ENCODE measurements around the gene IGFLR1.

IGFLR1 gene

GRCh38 chr19:35783469-35784434, 41.5 kb upstream of the IGFLR1 start:
- no peak for DNase-seq (ENCODE audit: extremely low spot score)
- ChIA-PET CTCF (no interaction called here), POLR2A (no interaction called here)
- TF ChIP-seq FOXM1 (IDR thresholded peaks at IDR 0.05; ENCODE audit: borderline replicate concordance), result no peak
- no peak for TF ChIP-seq SUZ12 (IDR thresholded peaks at IDR 0.05)
- TF ChIP-seq FOXA1 (IDR thresholded peaks at IDR 0.05), result no peak
- TF ChIP-seq PKNOX1 (IDR thresholded peaks at IDR 0.05), result no peak
- no peak for TF ChIP-seq TARDBP (IDR thresholded peaks at IDR 0.05)

DNA sequence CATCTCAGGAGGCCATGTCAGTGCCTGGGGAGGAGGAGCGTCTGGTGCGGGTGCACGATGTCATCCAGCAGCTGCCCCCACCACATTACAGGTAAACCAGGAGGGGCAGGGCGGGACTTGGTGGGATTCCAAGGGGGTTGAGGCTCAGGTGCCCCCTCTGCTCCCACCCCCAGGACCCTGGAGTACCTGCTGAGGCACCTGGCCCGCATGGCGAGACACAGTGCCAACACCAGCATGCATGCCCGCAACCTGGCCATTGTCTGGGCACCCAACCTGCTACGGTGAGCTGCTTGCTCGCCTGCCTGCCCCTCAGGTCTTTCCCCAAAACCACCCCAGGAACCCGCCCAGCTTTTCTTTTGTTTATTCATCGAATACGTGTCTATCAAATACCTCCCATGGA, 40.3 kb upstream of the IGFLR1 start:
- CTCF ChIA-PET, result no interaction called here
- no peak for DNase-seq (ENCODE audit: extremely low spot score)
- no peak for TF ChIP-seq LEF1 (IDR thresholded peaks at IDR 0.05; ENCODE audit: borderline replicate concordance)
- POLR2A ChIA-PET, result interaction anchor here (0.6 kb wide), 1 partner anchor 42 kb away, joined by 3 read pairs; no protein-coding TSS in a partner anchor

DNA sequence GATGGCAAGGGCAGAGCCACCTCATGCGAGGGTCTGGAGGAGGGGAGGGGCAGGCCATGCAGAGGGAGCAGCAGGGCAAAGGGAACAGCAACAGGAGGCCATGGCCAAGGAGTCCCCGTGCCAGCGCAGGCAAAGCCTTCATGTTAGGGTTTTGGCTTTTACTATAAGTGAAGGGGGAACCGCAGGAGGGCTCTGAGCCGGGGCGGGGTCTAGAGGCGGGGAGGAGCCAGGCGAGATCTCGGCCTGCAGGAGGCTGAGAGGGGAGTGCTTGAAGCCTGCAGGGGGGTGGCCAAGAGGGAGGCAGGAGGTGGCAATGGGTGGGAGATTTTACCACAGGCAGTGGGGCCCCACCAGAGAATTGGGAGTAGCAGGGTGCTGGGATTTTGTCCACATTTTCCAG, 39.4 kb upstream of the IGFLR1 start:
- POLR2A ChIA-PET, result no interaction called here
- no peak for TF ChIP-seq HDGF (IDR thresholded peaks at IDR 0.05; ENCODE audit: borderline replicate concordance)
- TF ChIP-seq NFRKB (IDR thresholded peaks at IDR 0.05), result no peak
- no peak for TF ChIP-seq TARDBP (IDR thresholded peaks at IDR 0.05)
- no peak for TF ChIP-seq SUZ12 (IDR thresholded peaks at IDR 0.05)
- TF ChIP-seq FOXA1 (IDR thresholded peaks at IDR 0.05), result no peak
- TF ChIP-seq CTBP1 (IDR thresholded peaks at IDR 0.05; ENCODE audit: borderline replicate concordance), result no peak
- no peak for TF ChIP-seq FOXK2 (IDR thresholded peaks at IDR 0.05)
- no peak for TF ChIP-seq ELF4 (IDR thresholded peaks at IDR 0.05)
- DNase-seq (ENCODE audit: extremely low spot score), result no peak
- CTCF ChIA-PET, result no interaction called here

DNA sequence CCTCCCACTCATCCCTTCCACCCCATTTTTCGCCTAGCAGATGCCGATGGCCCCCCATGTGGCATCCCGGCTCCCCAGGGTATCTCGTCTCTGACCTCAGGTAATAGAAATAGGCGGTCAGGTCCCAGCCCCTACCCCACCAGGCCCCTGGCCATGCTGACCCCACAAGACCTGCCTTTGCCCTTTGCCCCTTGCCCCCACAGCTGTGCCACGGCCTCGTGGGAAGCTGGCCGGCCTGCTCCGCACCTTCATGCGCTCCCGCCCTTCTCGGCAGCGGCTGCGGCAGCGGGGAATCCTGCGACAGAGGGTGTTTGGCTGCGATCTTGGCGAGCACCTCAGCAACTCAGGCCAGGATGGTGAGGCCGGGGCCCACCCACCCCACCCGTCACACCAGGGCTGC, 38.5 kb upstream of the IGFLR1 start:
- no peak for DNase-seq (ENCODE audit: extremely low spot score)
- ChIA-PET CTCF (no interaction called here), POLR2A (no interaction called here)
- TF ChIP-seq PKNOX1 (IDR thresholded peaks at IDR 0.05) (no peak), ARNT (IDR thresholded peaks at IDR 0.05) (no peak), HDGF (IDR thresholded peaks at IDR 0.05; ENCODE audit: borderline replicate concordance) (no peak), FOXM1 (IDR thresholded peaks at IDR 0.05; ENCODE audit: borderline replicate concordance) (no peak), BHLHE40 (IDR thresholded peaks at IDR 0.05; ENCODE audit: borderline replicate concordance) (no peak), NFRKB (IDR thresholded peaks at IDR 0.05) (no peak)

DNA sequence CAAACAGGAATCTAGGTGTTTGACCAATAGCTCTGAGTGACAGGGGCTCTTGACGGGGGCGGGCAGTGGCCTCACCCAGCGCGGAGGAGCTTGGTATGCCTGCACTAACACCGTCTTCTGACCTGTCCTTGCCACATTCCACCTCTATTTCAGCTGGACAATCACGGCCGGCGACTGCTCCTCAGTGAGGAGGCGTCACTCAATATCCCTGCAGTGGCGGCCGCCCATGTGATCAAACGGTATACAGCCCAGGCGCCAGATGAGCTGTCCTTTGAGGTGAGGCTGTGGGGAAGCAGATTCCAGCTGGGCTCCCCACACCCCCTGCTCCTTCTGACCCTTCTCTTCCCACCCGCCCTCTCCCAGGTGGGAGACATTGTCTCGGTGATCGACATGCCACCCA, 37.8 kb upstream of the IGFLR1 start:
- ChIA-PET CTCF (no interaction called here), POLR2A (interaction anchor here (0.7 kb wide), 1 partner anchor 10 kb away, joined by 3 read pairs; no protein-coding TSS in a partner anchor)
- TF ChIP-seq LEF1 (IDR thresholded peaks at IDR 0.05; ENCODE audit: borderline replicate concordance) (no peak), ARNT (IDR thresholded peaks at IDR 0.05) (no peak), SUZ12 (IDR thresholded peaks at IDR 0.05) (no peak), FOXA1 (IDR thresholded peaks at IDR 0.05) (no peak)
- DNase-seq (ENCODE audit: extremely low spot score), result no peak

DNA sequence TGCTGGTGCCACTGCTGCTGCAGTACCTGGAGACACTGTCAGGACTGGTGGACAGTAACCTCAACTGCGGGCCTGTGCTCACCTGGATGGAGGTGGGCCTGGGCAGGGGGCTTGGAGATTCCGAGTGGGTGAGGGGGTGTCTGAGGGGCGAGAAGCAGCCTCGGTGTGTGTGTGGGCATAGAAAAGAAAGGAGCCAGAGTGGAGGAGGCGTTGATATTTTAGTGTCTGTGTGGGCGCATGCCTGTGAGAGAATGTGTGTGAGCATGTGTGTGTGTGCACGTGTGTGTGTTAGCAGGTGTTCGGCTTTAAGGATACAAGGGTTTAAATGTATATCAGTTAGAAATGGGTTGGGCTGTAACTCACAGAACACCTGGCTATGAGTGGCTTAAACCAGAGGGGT, 36.8 kb upstream of the IGFLR1 start:
- POLR2A ChIA-PET, result no interaction called here

GRCh38 chr19:35777961-35778360, 35.7 kb upstream of the IGFLR1 start:
- POLR2A ChIA-PET, result no interaction called here
- no peak for TF ChIP-seq SP1 (IDR thresholded peaks at IDR 0.05)
- TF ChIP-seq ARNT (IDR thresholded peaks at IDR 0.05), result no peak
- TF ChIP-seq CTBP1 (IDR thresholded peaks at IDR 0.05; ENCODE audit: borderline replicate concordance), result no peak
- no peak for TF ChIP-seq FOXA1 (IDR thresholded peaks at IDR 0.05)
- TF ChIP-seq HDGF (IDR thresholded peaks at IDR 0.05; ENCODE audit: borderline replicate concordance), result no peak
- TF ChIP-seq NFRKB (IDR thresholded peaks at IDR 0.05), result no peak
- no peak for TF ChIP-seq FOXK2 (IDR thresholded peaks at IDR 0.05)
- no peak for TF ChIP-seq TARDBP (IDR thresholded peaks at IDR 0.05)
- TF ChIP-seq SUZ12 (IDR thresholded peaks at IDR 0.05), result no peak
- TF ChIP-seq L3MBTL2 (conservative IDR thresholded peaks at IDR 0.05), result no peak
- DNase-seq (ENCODE audit: extremely low spot score), result no peak
- CTCF ChIA-PET, result no interaction called here

More for the DNA sequence above, 36.8 kb upstream of the IGFLR1 start:
- DNase-seq (ENCODE audit: extremely low spot score), result no peak
- TF ChIP-seq CTBP1 (IDR thresholded peaks at IDR 0.05; ENCODE audit: borderline replicate concordance), result no peak
- TF ChIP-seq HDGF (IDR thresholded peaks at IDR 0.05; ENCODE audit: borderline replicate concordance), result no peak
- no peak for TF ChIP-seq FOXK2 (IDR thresholded peaks at IDR 0.05)
- TF ChIP-seq BHLHE40 (IDR thresholded peaks at IDR 0.05; ENCODE audit: borderline replicate concordance), result no peak
- no peak for TF ChIP-seq PKNOX1 (IDR thresholded peaks at IDR 0.05)
- TF ChIP-seq FOXA1 (IDR thresholded peaks at IDR 0.05), result no peak
- no peak for TF ChIP-seq SP1 (IDR thresholded peaks at IDR 0.05)
- TF ChIP-seq L3MBTL2 (conservative IDR thresholded peaks at IDR 0.05), result no peak
- CTCF ChIA-PET, result no interaction called here

All from HEK293T (cell line).